Measurements from ENCODE around the gene SCG3. TPM values are rescaled to one million over a fixed set of nuclear protein-coding genes. Genes with fewer than 3 reads are reported as not detected.

The SCG3 gene
- total RNA-seq, 1 donor from 2014 or later: 1.5 TPM

GRCh38 chr15:51735228-51736010 is 54.1 kb downstream of the SCG3 start:
- intact Hi-C loops (cut with DNase I): no loop called here
- Histone ChIP-seq H3K4me3 (no peak overlapping the region), H3K4me1 (peaks cover 41% of the 10 kb centered on the region), H3K27ac (no peak overlapping the region), H3K9me3 (no peaks in the 10 kb centered on the region), H3K36me3 (no peaks in the 10 kb centered on the region), H3K27me3 (no peaks in the 10 kb centered on the region)
- TF ChIP-seq POLR2AphosphoS5 (IDR thresholded peaks at IDR 0.05; ENCODE audit: insufficient read depth in 1 of 2, low read depth in 1 of 2) (no peak), CTCF (IDR thresholded peaks at IDR 0.05) (no peak), POLR2A (IDR thresholded peaks at IDR 0.05) (no peak)
- no peak for DNase-seq (ENCODE audit: extremely low spot score in 2 of 2)

GRCh38 chr15:51736069-51736468 is 54.8 kb downstream of the SCG3 start:
- Histone ChIP-seq H3K36me3 (no peaks in the 10 kb centered on the region), H3K27ac (peak overlapping the region; percentile 88), H3K27me3 (no peaks in the 10 kb centered on the region), H3K4me1 (peaks cover 38% of the 10 kb centered on the region), H3K4me3 (peak overlapping the region; percentile 71 to 95), H3K9me3 (no peaks in the 10 kb centered on the region)
- DNase-seq (ENCODE audit: extremely low spot score in 2 of 2): no peak
- intact Hi-C loops (cut with DNase I): no loop called here
- TF ChIP-seq CTCF (IDR thresholded peaks at IDR 0.05) (no peak), POLR2A (IDR thresholded peaks at IDR 0.05) (no peak), POLR2AphosphoS5 (IDR thresholded peaks at IDR 0.05; ENCODE audit: insufficient read depth in 1 of 2, low read depth in 1 of 2) (no peak)

GRCh38 chr15:51736751-51737521 is 55.6 kb downstream of the SCG3 start:
- Histone ChIP-seq H3K27me3 (no peaks in the 10 kb centered on the region), H3K9me3 (no peaks in the 10 kb centered on the region), H3K4me1 (peaks cover 29% of the 10 kb centered on the region), H3K27ac (peak overlapping the region; percentile 88), H3K4me3 (peak overlapping the region; percentile 71 to 95), H3K36me3 (no peaks in the 10 kb centered on the region)
- no peak for TF ChIP-seq CTCF (IDR thresholded peaks at IDR 0.05)
- peak in 1 of 2 donors; percentile 39 for TF ChIP-seq POLR2AphosphoS5 (IDR thresholded peaks at IDR 0.05; ENCODE audit: insufficient read depth in 1 of 2, low read depth in 1 of 2)
- intact Hi-C loops (cut with DNase I): no loop called here
- DNase-seq (ENCODE audit: extremely low spot score in 2 of 2): peak in 1 of 2 donors; percentile 72

- peak in 1 of 2 donors; percentile 64 for DNase-seq (ENCODE audit: extremely low spot score in 2 of 2)
- intact Hi-C loops (cut with DNase I): no loop called here
- no peaks in the 10 kb centered on the region for H3K36me3 ChIP-seq
Measured at GRCh38 chr15:51737522-51738305, 56.4 kb downstream of the SCG3 start, which contains the start of gene LYSMD2. LYSMD2 (minus strand) TSS chr15:51737655; CDS start chr15:51737622, 33 bp downstream.

More at GRCh38 chr15:51737522-51738305, 56.4 kb downstream of the SCG3 start, which contains the start of gene LYSMD2:
- peak within 1 kb of the TSS; percentile 88 for H3K27ac ChIP-seq
- H3K9me3 ChIP-seq: no peaks in the 10 kb centered on the region
- H3K4me1 ChIP-seq: peaks cover 22% of the 10 kb centered on the region
- H3K27me3 ChIP-seq: no peaks in the 10 kb centered on the region
- H3K4me3 ChIP-seq: peak within 1 kb of the TSS; percentile 71 to 95
- TF ChIP-seq POLR2A (IDR thresholded peaks at IDR 0.05): peak in 1 of 2 donors; percentile 29
- TF ChIP-seq POLR2AphosphoS5 (IDR thresholded peaks at IDR 0.05; ENCODE audit: insufficient read depth in 1 of 2, low read depth in 1 of 2): peak in 1 of 2 donors; percentile 20
- no peak for TF ChIP-seq CTCF (IDR thresholded peaks at IDR 0.05)

All from vagina (tissue), 2 donors.